ENCODE measurements around the gene SLC8A1. TPM values are rescaled to one million over a fixed set of nuclear protein-coding genes. Genes with fewer than 3 reads are reported as not detected.

The SLC8A1 gene
- total RNA-seq, 1 donor, result 82.9 TPM

DNA sequence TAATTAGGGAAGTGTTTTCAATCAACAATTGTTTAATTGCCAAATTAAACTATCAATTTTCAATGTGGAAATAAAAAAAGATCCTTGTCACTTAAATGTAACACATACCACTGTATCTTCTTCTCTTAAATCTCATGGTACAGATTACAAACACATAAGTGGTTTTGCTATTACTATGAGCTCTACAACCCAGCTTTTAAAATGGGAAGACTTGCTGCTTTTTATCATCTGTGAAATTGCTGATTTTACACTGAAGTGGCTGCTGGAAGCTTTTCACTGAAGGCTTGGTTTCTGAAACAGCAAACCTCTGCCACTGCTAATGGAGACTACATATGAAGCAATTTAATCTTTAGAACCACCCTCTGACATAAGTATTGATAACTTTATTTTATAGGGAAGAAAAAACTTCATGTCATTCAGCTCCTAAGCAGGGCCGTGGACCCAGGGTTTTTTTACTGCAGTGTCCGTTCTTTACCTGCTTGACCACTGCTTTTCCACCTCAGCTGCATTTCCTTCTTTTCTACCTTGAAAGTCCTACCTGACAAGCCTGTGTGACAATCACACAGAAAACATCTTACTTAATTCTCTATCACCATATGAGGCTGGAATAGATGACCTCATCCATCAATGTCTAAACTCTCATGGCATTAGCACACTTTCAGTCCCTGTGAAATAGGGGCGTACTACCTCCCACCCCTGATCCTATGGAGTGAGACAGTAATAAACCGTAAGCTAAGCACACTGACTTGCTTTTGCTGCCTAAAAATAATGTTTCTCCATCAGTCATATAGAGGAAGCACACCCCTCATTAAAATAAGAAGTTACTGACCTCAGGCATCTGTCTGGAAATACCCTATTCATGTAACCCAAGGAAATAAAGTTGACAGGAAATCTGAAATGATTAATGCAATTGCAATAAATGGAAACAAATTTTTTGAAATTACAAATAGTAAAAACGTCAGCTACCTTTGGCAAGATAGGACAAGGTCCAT, 19.2 kb upstream of the SLC8A1 start:
- Histone ChIP-seq H3K9me3 (ENCODE audit: low read depth, low read length) (no peaks in the 10 kb centered on the region), H3K4me2 (ENCODE audit: insufficient read depth, low read length) (no peak overlapping the region), H3K27me3 (ENCODE audit: insufficient read depth, low read length) (no peaks in the 10 kb centered on the region), H4K20me1 (ENCODE audit: insufficient read depth, low read length) (no peaks in the 10 kb centered on the region), H3K4me1 (ENCODE audit: insufficient read depth, low read length) (no peaks in the 10 kb centered on the region), H3K4me3 (ENCODE audit: insufficient read depth, low read length) (no peak overlapping the region), H3K27ac (ENCODE audit: low read depth, low read length) (no peak overlapping the region), H3K79me2 (ENCODE audit: insufficient read depth, low read length) (no peaks in the 10 kb centered on the region), H2AFZ (ENCODE audit: low read length) (no peak overlapping the region), H3K36me3 (ENCODE audit: insufficient read depth, low read length) (no peaks in the 10 kb centered on the region)
- no peak for DNase-seq (ENCODE audit: insufficient read length, low spot score, missing footprints)
- TF ChIP-seq CTCF (IDR thresholded peaks at IDR 0.05; ENCODE audit: extremely low read depth, low read depth, low read length), result no peak

GRCh38 chr2:40466935-40467572, 15.2 kb upstream of the SLC8A1 start:
- Histone ChIP-seq H3K4me2 (ENCODE audit: insufficient read depth, low read length) (no peak overlapping the region), H3K79me2 (ENCODE audit: insufficient read depth, low read length) (no peaks in the 10 kb centered on the region), H3K36me3 (ENCODE audit: insufficient read depth, low read length) (no peaks in the 10 kb centered on the region), H3K27me3 (ENCODE audit: insufficient read depth, low read length) (no peaks in the 10 kb centered on the region), H3K9me3 (ENCODE audit: low read depth, low read length) (no peaks in the 10 kb centered on the region), H3K4me3 (ENCODE audit: insufficient read depth, low read length) (no peak overlapping the region), H2AFZ (ENCODE audit: low read length) (no peak overlapping the region), H3K27ac (ENCODE audit: low read depth, low read length) (no peak overlapping the region), H4K20me1 (ENCODE audit: insufficient read depth, low read length) (no peaks in the 10 kb centered on the region), H3K4me1 (ENCODE audit: insufficient read depth, low read length) (no peaks in the 10 kb centered on the region)
- no peak for DNase-seq (ENCODE audit: insufficient read length, low spot score, missing footprints)
- no peak for TF ChIP-seq CTCF (IDR thresholded peaks at IDR 0.05; ENCODE audit: extremely low read depth, low read depth, low read length)

DNA sequence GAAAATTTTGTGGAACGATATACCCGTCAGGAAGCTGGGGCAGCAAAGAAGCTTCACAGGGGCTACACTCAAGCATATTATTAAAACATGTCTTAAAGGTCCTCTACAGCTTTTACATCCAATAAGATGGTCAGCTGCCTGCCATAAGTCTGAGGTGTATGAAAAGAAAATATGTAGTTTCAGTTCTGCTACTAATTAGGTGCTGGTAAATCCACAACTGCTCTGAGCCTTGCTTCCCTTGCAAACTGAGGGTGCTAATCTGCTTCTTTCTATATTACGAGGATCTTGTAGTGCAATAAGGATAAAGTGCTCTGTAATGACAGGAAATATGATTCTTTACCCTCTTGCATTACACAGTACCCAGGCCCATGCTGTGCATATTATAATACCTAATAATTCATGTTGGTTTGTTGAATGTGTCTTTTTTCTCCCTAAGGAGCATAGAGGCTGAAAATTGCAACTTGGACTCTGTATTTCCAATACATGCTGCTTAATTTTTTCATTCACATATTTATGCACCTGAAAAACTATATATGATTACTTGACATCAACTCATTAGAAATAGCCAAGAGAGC, 14.5 kb upstream of the SLC8A1 start:
- H4K20me1 ChIP-seq (ENCODE audit: insufficient read depth, low read length), result no peaks in the 10 kb centered on the region
- peak overlapping the region; percentile 29 for H2AFZ ChIP-seq (ENCODE audit: low read length)
- H3K36me3 ChIP-seq (ENCODE audit: insufficient read depth, low read length), result no peaks in the 10 kb centered on the region
- H3K4me2 ChIP-seq (ENCODE audit: insufficient read depth, low read length), result no peak overlapping the region
- H3K4me1 ChIP-seq (ENCODE audit: insufficient read depth, low read length), result no peaks in the 10 kb centered on the region
- H3K27ac ChIP-seq (ENCODE audit: low read depth, low read length), result no peak overlapping the region
- H3K4me3 ChIP-seq (ENCODE audit: insufficient read depth, low read length), result no peak overlapping the region
- no peaks in the 10 kb centered on the region for H3K27me3 ChIP-seq (ENCODE audit: insufficient read depth, low read length)
- no peaks in the 10 kb centered on the region for H3K79me2 ChIP-seq (ENCODE audit: insufficient read depth, low read length)
- DNase-seq (ENCODE audit: insufficient read length, low spot score, missing footprints), result no peak
- TF ChIP-seq CTCF (IDR thresholded peaks at IDR 0.05; ENCODE audit: extremely low read depth, low read depth, low read length), result no peak
- H3K9me3 ChIP-seq (ENCODE audit: low read depth, low read length), result no peaks in the 10 kb centered on the region

DNA sequence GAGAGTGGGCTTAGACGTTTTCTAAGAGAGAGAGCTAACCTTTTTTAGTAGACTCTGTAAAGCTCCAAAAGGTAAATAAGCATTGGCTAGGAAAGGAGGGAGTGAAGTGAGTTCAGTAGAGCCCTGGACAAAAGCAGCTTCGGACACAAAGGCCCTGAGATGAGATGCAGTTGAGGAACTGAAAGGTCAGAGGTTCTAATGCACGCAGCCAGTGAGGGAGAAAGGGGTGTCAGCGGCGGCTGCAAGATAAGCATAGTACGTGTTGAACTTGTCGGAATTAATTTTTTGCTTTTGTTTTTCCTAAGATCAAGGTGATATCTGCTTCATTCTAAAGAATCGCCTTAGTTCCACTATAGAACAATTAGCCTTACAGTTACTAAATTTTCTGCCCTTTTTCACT, 11.2 kb upstream of the SLC8A1 start:
- no peaks in the 10 kb centered on the region for H4K20me1 ChIP-seq (ENCODE audit: insufficient read depth, low read length)
- no peak overlapping the region for H3K4me3 ChIP-seq (ENCODE audit: insufficient read depth, low read length)
- H3K27ac ChIP-seq (ENCODE audit: low read depth, low read length), result no peak overlapping the region
- H2AFZ ChIP-seq (ENCODE audit: low read length), result no peak overlapping the region
- no peaks in the 10 kb centered on the region for H3K79me2 ChIP-seq (ENCODE audit: insufficient read depth, low read length)
- H3K4me1 ChIP-seq (ENCODE audit: insufficient read depth, low read length), result peaks cover 4% of the 10 kb centered on the region
- no peak overlapping the region for H3K4me2 ChIP-seq (ENCODE audit: insufficient read depth, low read length)
- no peak for TF ChIP-seq CTCF (IDR thresholded peaks at IDR 0.05; ENCODE audit: extremely low read depth, low read depth, low read length)
- DNase-seq (ENCODE audit: insufficient read length, low spot score, missing footprints), result no peak
- no peaks in the 10 kb centered on the region for H3K9me3 ChIP-seq (ENCODE audit: low read depth, low read length)
- no peaks in the 10 kb centered on the region for H3K27me3 ChIP-seq (ENCODE audit: insufficient read depth, low read length)
- H3K36me3 ChIP-seq (ENCODE audit: insufficient read depth, low read length), result no peaks in the 10 kb centered on the region

All from osteoblast (primary cell).